Measurements from ENCODE around the gene CBFA2T2. TPM values are rescaled to one million over a fixed set of nuclear protein-coding genes. Genes with fewer than 3 reads are reported as not detected.

Gene CBFA2T2
- total and polyA plus RNA-seq, 10 of the 15 experiments (the other 5 are each of a cell fraction or from before 2014, with no cell fraction given): 0.61 to 8.6 (median 5.5) TPM

DNA sequence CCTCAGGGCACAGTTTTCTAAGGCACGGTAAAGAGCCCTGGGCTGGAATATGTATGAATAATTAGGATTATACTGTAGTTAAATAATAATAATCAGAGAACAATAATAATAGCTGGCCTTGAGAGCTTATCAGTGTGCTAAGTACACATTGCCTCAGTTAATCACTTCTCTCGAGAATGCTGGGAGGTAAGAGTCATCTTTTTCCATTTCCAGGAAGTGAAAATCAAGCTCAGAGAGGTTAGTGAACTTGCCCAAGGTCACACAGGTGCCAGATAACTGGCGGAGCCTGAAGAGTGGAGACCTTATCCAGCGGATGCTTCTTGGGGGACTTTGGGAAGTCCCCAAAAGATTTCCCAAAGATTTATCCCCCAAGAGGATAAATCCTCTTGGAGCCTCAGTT is 19.4 kb upstream of the CBFA2T2 start (continued):
- no peak for TF ChIP-seq CUX1 (IDR thresholded peaks at IDR 0.05; ENCODE audit: insufficient replicate concordance, low read depth, low read length)
- TF ChIP-seq SRF (IDR thresholded peaks at IDR 0.05; ENCODE audit: low read depth in 2 of 2, low read length in 2 of 2): no peak
- TF ChIP-seq SKIL (IDR thresholded peaks at IDR 0.05; ENCODE audit: low read depth, poor library complexity, severe bottlenecking): no peak

- ChIA-PET SMC1A (ENCODE audit: uncharacterized antibody, unreplicated experiment) (interaction anchor here (1.1 kb wide), 1 partner anchor 197 kb away, joined by 3 read pairs; no protein-coding TSS in a partner anchor), POLR2A (interaction anchor here (1.2 kb wide), 1 partner anchor 10 kb away, joined by 4 read pairs; no protein-coding TSS in a partner anchor), RAD21 (ENCODE audit: unreplicated experiment) (interaction anchor here (0.8 kb wide), 1 partner anchor 14 kb away, joined by 3 read pairs; no protein-coding TSS in a partner anchor), CTCF (interaction anchor here (1.2 kb wide), 1 partner anchor 198 kb away, joined by 4 read pairs; no protein-coding TSS in a partner anchor)
- WGBS (ENCODE audit: insufficient coverage, insufficient replicate concordance, low lambda C conversion rate, missing lambda C conversion rate): 95% methylated on average over 3 of the region's 3 CpGs
- Histone ChIP-seq H2AFZ (ENCODE audit: control insufficient read depth, low read depth, low read length) (no peak overlapping the region), H3K79me2 (ENCODE audit: control insufficient read depth, insufficient read depth, low read length) (no peaks in the 10 kb centered on the region), H3K4me3 (no peak overlapping the region), H3K36me3 (ENCODE audit: control insufficient read depth in 2 of 2, insufficient read depth in 2 of 2, low read length in 1 of 2) (no peaks in the 10 kb centered on the region), H3K4me1 (ENCODE audit: control insufficient read depth, insufficient read depth, low read length) (0 out of 2 replicates have a peak, but pooled peaks cover 4% of the 10 kb centered on the region), H3K27me3 (replicated peaks in 1 of 2; ENCODE audit: control insufficient read depth in 2 of 2, insufficient read depth in 2 of 2, low read length in 1 of 2) (no peaks in the 10 kb centered on the region), H3K9ac (ENCODE audit: control insufficient read depth, insufficient read depth, low read length) (no peak overlapping the region), H3K4me2 (ENCODE audit: control insufficient read depth, insufficient read depth) (no peak overlapping the region), H4K20me1 (ENCODE audit: control insufficient read depth, insufficient read depth) (no peaks in the 10 kb centered on the region), H3K9me3 (replicated peaks; ENCODE audit: control insufficient read depth, insufficient read depth, low read length) (no peaks in the 10 kb centered on the region), H3K27ac (ENCODE audit: control insufficient read depth, insufficient read depth) (no peak overlapping the region)
- no peak for DNase-seq (ENCODE audit: low read depth, low spot score)
- in situ Hi-C loops (cut with MboI) (no loop called here), intact Hi-C loops (cut with micrococcal nuclease; ENCODE audit: unreplicated experiment) (no loop called here)
- no peak for FAIRE-seq
- no peak for ATAC-seq
- no TSS peak for BruUV-seq (replicated peaks)
- TF ChIP-seq CHD4 (IDR thresholded peaks at IDR 0.05) (no peak), STAT1 (conservative IDR thresholded peaks at IDR 0.05) (no peak), WRNIP1 (IDR thresholded peaks at IDR 0.05; ENCODE audit: borderline replicate concordance, low read depth, low read length) (no peak), KAT2A (conservative IDR thresholded peaks at IDR 0.05; ENCODE audit: control insufficient read depth, low read depth, low read length) (no peak), CTCF (IDR thresholded peaks at IDR 0.05 in 2 of 3, conservative IDR thresholded peaks at IDR 0.05 in 1 of 3; ENCODE audit: control insufficient read depth in 2 of 3, extremely low read depth in 1 of 3, insufficient read depth in 1 of 3, low read depth in 3 of 3, low read length in 3 of 3) (no peak)
These were observed 19.0 kb upstream of the CBFA2T2 start for GRCh38 chr20:33470866-33471265.
